GM19438 (cell line): ENCODE data around the gene EMP1.

ENCODE experiments used
- ATAC-seq: cut with Tn5 transposase; IDR thresholded peaks from one replicate; pipeline ENCODE4 v1.9.1; 2021; ENCODE audit warnings: low read depth; ENCODE audit not compliant: unreplicated experiment

EMP1 gene

GRCh38 chr12:13171921-13172859 lies 24.3 kb upstream of the EMP1 start:
- peak; percentile 46 for ATAC-seq

DNA sequence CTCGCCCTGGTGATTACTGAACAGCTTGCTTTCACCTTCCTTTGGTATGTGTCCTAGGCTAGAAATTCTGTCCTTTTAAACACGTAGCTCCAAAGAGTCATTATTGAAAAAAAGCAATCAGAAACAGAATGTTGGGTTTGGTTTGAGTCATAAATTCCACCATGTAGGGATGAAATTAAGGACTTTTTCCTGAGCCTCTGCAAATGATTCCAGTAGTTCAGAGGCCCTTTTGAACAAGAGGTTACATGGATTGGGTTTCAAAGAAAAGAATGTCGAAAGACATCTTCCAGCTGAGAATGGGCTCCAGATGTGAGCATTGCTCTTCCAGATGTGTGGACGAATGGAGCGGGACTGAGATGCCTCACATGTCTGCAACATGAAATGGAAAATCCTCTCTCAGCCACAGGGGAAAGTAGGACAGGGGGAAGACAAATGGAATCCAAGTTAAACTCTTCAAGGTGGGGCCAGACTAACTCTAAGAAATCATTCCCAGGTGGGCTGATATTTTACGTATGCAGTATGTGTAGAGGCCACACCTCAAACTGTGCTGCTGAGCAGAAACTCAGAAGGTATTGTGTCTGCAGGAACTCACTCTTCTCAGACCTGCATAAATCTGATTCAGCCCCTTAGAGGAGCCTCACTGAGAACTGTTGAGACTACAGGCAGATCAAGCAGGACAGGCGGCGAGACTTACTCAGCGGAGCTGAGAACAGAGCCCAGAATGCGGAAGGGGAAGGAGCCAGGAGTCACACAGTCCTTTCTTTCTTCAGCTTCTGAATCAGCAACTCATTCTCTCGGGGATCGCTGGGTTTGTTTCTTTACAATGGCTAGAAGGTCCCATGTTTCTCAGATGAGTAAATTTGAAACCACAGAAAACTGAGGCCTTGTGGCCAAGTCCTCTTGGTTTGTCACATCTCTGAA lies 23.3 kb upstream of the EMP1 start:
- peak; percentile 84 for ATAC-seq

GRCh38 chr12:13175499-13175898 lies 21.0 kb upstream of the EMP1 start:
- ATAC-seq, result no peak

DNA sequence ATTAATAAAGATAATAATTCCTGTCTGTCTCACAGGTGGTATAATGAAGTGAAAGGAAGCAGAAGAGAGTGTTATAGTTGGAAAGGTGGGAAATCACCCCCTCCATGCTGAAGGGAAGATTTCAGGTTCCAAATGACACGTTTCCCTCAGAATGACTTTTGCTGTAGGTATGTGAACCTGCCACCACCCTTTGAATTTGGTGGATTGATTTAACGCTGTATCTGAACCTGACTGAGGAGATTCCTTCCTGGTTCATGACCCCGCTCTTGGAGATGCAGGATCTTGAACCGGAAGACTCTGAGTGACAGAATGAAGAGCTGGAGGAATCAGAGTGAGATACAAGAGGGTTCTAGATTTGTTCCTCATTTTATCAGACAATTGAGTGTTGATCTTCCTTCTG lies 20.3 kb upstream of the EMP1 start:
- ATAC-seq, result no peak

GRCh38 chr12:13177373-13177772 lies 19.2 kb upstream of the EMP1 start:
- no peak for ATAC-seq

- ATAC-seq, result no peak
Observed at GRCh38 chr12:13177906-13178305, 18.6 kb upstream of the EMP1 start.

- ATAC-seq, result no peak
Observed at GRCh38 chr12:13178568-13179210, 17.8 kb upstream of the EMP1 start.

- ATAC-seq, result no peak
Observed at GRCh38 chr12:13179211-13180074, 17.1 kb upstream of the EMP1 start.

- ATAC-seq, result no peak
Observed at GRCh38 chr12:13181375-13182070, 15.0 kb upstream of the EMP1 start.

GRCh38 chr12:13182881-13183280 lies 13.6 kb upstream of the EMP1 start:
- ATAC-seq, result no peak

DNA sequence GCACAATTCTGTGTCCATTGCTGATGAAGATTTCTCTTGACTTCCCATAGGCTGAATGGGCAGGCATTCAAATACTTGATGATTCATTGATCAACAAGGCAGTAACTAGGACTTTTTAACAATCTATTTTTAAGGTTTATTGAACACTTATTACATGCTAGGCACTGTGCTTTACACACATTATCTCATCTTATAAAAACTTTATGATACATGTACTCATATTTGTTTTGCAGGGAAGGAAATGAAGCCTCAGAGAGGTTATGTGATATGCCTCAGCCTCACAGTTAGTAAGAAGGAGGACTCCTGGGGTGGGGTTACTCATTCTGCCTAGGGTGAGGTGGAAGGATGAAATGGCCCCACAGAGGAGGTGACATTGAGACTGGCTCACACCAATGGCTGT lies 12.9 kb upstream of the EMP1 start:
- no peak for ATAC-seq

- no peak for ATAC-seq
Observed at GRCh38 chr12:13186302-13186701, 10.2 kb upstream of the EMP1 start.

DNA sequence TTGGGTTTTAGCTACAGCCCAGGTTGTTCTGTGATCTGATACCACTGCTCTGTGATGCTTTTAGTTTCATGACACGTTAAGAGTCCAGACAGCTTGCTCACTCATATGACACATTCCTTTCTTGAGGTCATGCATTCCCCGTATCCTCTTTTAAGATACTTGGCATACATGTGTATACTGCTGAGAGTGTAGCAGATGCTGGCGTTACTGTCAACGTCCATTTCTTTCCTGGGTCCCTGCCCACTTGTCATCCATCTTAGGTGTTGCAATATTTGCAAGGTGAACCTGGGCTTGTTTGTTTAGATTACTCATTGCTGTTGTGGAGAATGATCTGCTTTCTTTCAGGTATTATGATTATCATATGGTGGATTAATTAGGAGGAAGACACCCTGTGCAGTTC lies 9.1 kb upstream of the EMP1 start:
- no peak for ATAC-seq

DNA sequence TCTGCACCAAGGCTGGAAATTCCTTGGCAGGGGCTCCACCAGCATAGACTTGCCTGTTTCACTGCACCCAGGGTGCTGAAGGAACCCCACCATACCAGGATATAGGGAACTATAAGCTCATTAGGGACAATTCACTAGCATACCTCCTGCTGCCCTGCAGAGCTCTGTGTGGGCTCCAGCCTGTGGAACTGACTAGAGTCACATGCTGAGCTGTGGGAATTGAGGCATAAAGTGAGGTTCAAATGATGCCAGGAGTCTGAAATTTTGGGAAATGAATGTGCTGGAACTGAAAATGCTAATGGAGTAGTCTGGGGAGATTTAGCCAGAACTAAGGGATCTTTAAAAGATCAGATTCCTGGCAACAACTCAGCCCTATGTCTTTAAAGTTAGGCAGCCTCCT lies 7.3 kb upstream of the EMP1 start:
- ATAC-seq, result no peak

- no peak for ATAC-seq
Observed at GRCh38 chr12:13190275-13190674, 6.3 kb upstream of the EMP1 start.

DNA sequence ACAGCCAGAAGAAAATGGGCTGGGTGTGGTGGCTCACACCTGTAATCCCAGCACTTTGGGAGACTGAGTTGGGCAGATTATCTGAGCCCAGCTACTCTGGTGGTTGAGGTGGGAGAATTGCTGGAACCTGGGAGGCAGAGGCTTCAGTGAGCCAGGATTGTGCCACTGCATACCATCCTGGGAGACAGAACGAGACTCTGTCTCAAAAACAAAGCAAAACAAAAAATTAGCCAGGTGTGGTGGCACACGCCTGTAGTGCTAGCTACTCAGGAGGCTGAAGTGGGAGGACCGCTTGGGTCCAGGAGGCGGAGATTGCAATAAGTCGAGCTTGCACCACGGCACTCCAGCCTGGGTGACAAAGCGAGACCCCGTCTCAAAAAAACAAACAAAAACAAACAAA lies 3.8 kb upstream of the EMP1 start:
- no peak for ATAC-seq

GRCh38 chr12:13193505-13194231 lies 2.9 kb upstream of the EMP1 start:
- no peak for ATAC-seq

- ATAC-seq, result no peak
Observed at GRCh38 chr12:13194401-13195110, 2.0 kb upstream of the EMP1 start.
